ENCODE results near the gene C15orf39.

DNA sequence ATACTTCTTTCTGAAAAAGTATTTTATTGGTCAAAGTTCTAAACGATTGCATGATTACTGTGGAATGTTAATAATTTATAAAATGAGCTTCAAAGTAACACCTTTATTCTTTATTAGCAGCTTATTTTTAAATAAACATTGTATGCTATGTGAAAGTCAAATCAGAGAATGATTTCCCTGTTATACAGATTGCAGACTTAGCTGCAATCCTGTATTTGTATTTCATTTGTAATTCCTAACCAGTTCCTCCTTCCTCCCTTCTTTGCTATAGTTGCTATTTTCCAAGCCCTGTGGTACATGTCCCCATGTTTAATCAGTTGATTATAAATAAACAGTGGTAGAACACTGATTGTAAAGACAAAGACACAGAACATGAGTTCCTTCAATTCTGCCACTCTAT is 42.4 kb upstream of the C15orf39 start:
- TF ChIP-seq, protein P1, sequence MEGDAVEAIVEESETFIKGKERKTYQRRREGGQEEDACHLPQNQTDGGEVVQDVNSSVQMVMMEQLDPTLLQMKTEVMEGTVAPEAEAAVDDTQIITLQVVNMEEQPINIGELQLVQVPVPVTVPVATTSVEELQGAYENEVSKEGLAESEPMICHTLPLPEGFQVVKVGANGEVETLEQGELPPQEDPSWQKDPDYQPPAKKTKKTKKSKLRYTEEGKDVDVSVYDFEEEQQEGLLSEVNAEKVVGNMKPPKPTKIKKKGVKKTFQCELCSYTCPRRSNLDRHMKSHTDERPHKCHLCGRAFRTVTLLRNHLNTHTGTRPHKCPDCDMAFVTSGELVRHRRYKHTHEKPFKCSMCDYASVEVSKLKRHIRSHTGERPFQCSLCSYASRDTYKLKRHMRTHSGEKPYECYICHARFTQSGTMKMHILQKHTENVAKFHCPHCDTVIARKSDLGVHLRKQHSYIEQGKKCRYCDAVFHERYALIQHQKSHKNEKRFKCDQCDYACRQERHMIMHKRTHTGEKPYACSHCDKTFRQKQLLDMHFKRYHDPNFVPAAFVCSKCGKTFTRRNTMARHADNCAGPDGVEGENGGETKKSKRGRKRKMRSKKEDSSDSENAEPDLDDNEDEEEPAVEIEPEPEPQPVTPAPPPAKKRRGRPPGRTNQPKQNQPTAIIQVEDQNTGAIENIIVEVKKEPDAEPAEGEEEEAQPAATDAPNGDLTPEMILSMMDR (IDR thresholded peaks at IDR 0.05) = no peak
- TF ChIP-seq POLR2A (IDR thresholded peaks at IDR 0.05) = no peak
